SU-DHL-6 (cell line): ENCODE results near the gene LTA4H.

Source experiments
- H2AFZ ChIP-seq: fragments of 200-600 bp; sonication (generic); 2 replicates; pipeline ENCODE4 v1.6.1; 2014; ENCODE audit warnings: low read depth, mild to moderate bottlenecking, moderate library complexity, mixed read lengths, antibody characterized with exemption, low read length; ENCODE audit not compliant: severe bottlenecking
- H3F3A ChIP-seq: fragments of 200-600 bp; shearing (Covaris generic); 2 replicates; pipeline ENCODE4 v1.6.0; 2016; ENCODE audit warnings: antibody characterized with exemption, mild to moderate bottlenecking; ENCODE audit not compliant: insufficient read depth
- H3K27ac ChIP-seq: fragments of 200-600 bp; sonication (generic); 2 replicates; pipeline ENCODE4 v1.5.1; 2016; ENCODE audit warnings: low read depth, mild to moderate bottlenecking, low read length, moderate library complexity, mixed read lengths
- H3K27me3 ChIP-seq: fragments of 200-600 bp; sonication (generic), shearing (Covaris generic); 2 replicates; pipeline ENCODE4 v1.6.0; 2014; ENCODE audit warnings: mild to moderate bottlenecking, low read length
- H3K36me3 ChIP-seq: fragments of 200-600 bp; sonication (generic); 2 replicates; pipeline ENCODE4 v1.6.1; 2014; ENCODE audit warnings: mild to moderate bottlenecking, low read length, mixed read lengths
- H3K4me2 ChIP-seq: fragments of 300-600, 200-600 bp; shearing (Covaris generic), sonication (generic); 2 replicates; pipeline ENCODE4 v1.6.0; 2014; ENCODE audit warnings: low read length, low read depth, mild to moderate bottlenecking; ENCODE audit not compliant: poor library complexity, severe bottlenecking
- H3K4me3 ChIP-seq: fragments of 200-600 bp; sonication (generic); 2 replicates; pipeline ENCODE4 v1.5.1; 2014; ENCODE audit warnings: antibody characterized with exemption, low read length, mild to moderate bottlenecking, mixed read lengths; ENCODE audit not compliant: insufficient read depth, poor library complexity, severe bottlenecking
- H3K79me2 ChIP-seq: fragments of 200-600 bp; sonication (generic); 2 replicates; pipeline ENCODE4 v1.6.1; 2014; ENCODE audit warnings: mild to moderate bottlenecking, low read length, moderate library complexity; ENCODE audit not compliant: insufficient read depth
- H3K9ac ChIP-seq: fragments of 200-600 bp; sonication (generic); 2 replicates; pipeline ENCODE4 v1.7.0; 2014; ENCODE audit warnings: mild to moderate bottlenecking, low read length
- H3K9me2 ChIP-seq: fragments of 200-600 bp; sonication (generic); replicated peaks from 2 replicates; pipeline ENCODE4 v1.6.1; 2014; ENCODE audit warnings: low read length; ENCODE audit not compliant: insufficient read depth
- H3K9me3 ChIP-seq: fragments of 200-600 bp; sonication (generic); 2 replicates; pipeline ENCODE4 v1.6.1; 2014; ENCODE audit warnings: low read length, mixed read lengths; ENCODE audit not compliant: insufficient read depth
- H4K20me1 ChIP-seq: fragments of 200-600 bp; sonication (generic); 2 replicates; pipeline ENCODE4 v1.6.1; 2014; ENCODE audit warnings: low read depth, mild to moderate bottlenecking, antibody characterized with exemption, low read length, moderate library complexity, mixed read lengths
- CTCF ChIP-seq: fragments of 200-600 bp; sonication (generic); IDR thresholded peaks from one replicate; pipeline ENCODE4 v1.5.1; 2017; ENCODE audit warnings: antibody characterized with exemption, mild to moderate bottlenecking, low read length, moderate library complexity; ENCODE audit not compliant: insufficient read depth, poor library complexity, severe bottlenecking
- EZH2phosphoT487 ChIP-seq: fragments of 200-600 bp; sonication (generic), shearing (Covaris generic); conservative IDR thresholded peaks from 2 replicates; pipeline ENCODE4 v1.6.1; 2018; ENCODE audit warnings: mild to moderate bottlenecking, antibody characterized with exemption, low read length, moderate library complexity, mixed read lengths

Gene LTA4H

GRCh38 chr12:96049101-96049500, 13.7 kb upstream of the LTA4H start:
- H3K27ac ChIP-seq: no peak overlapping the region
- H3K9me3 ChIP-seq: no peaks in the 10 kb centered on the region
- H3K36me3 ChIP-seq: no peaks in the 10 kb centered on the region
- no peak overlapping the region for H3K9ac ChIP-seq
- no peaks in the 10 kb centered on the region for H3F3A ChIP-seq
- no peak overlapping the region for H3K4me3 ChIP-seq
- no peaks in the 10 kb centered on the region for H3K9me2 ChIP-seq
- no peak overlapping the region for H3K4me2 ChIP-seq
- no peaks in the 10 kb centered on the region for H3K27me3 ChIP-seq
- no peaks in the 10 kb centered on the region for H4K20me1 ChIP-seq
- H3K79me2 ChIP-seq: no peaks in the 10 kb centered on the region
- no peak overlapping the region for H2AFZ ChIP-seq
- TF ChIP-seq CTCF (no peak), EZH2phosphoT487 (no peak)

- Histone ChIP-seq H3K27me3 (no peaks in the 10 kb centered on the region), H3K9me2 (no peaks in the 10 kb centered on the region), H3F3A (no peaks in the 10 kb centered on the region), H3K4me3 (no peak overlapping the region), H3K9me3 (no peaks in the 10 kb centered on the region), H2AFZ (no peak overlapping the region), H3K27ac (no peak overlapping the region), H3K9ac (no peak overlapping the region), H3K4me2 (no peak overlapping the region), H4K20me1 (no peaks in the 10 kb centered on the region), H3K79me2 (no peaks in the 10 kb centered on the region), H3K36me3 (no peaks in the 10 kb centered on the region)
- TF ChIP-seq EZH2phosphoT487: no peak
- no peak for TF ChIP-seq CTCF
These were observed 13.1 kb upstream of the LTA4H start for GRCh38 chr12:96048393-96048969.

GRCh38 chr12:96047229-96048211, 12.1 kb upstream of the LTA4H start:
- H3K4me3 ChIP-seq: no peak overlapping the region
- H3K9me2 ChIP-seq: no peaks in the 10 kb centered on the region
- no peak for TF ChIP-seq EZH2phosphoT487
- no peak for TF ChIP-seq CTCF
- no peaks in the 10 kb centered on the region for H3F3A ChIP-seq
- no peaks in the 10 kb centered on the region for H4K20me1 ChIP-seq
- no peaks in the 10 kb centered on the region for H3K79me2 ChIP-seq
- peak overlapping the region; percentile 12 for H2AFZ ChIP-seq
- no peaks in the 10 kb centered on the region for H3K27me3 ChIP-seq
- no peaks in the 10 kb centered on the region for H3K36me3 ChIP-seq
- H3K9me3 ChIP-seq: no peaks in the 10 kb centered on the region
- H3K9ac ChIP-seq: no peak overlapping the region
- peak overlapping the region; percentile 37 for H3K4me2 ChIP-seq
- no peak overlapping the region for H3K27ac ChIP-seq
